ENCODE measurements around the gene ZBP1.
A peak's percentile ranks its signal among the peaks of the same experiment; 100 is the strongest.

Gene ZBP1

GRCh38 chr20:57666834-57667157, 46.6 kb upstream of the ZBP1 start:
- Histone ChIP-seq H2AK5ac (ENCODE audit: low read length) (no peak overlapping the region), H3K4ac (ENCODE audit: low read depth, low read length) (no peak overlapping the region), H3K9me3 (ENCODE audit: insufficient read depth, low read depth, low read length) (no peaks in the 10 kb centered on the region), H2BK5ac (ENCODE audit: low read depth, low read length, poor library complexity) (no peak overlapping the region), H3K4me1 (ENCODE audit: control insufficient read depth in 1 of 2, insufficient read depth in 2 of 2, low read length in 2 of 2) (peaks cover 4% of the 10 kb centered on the region in 2 experiments), H2BK120ac (ENCODE audit: insufficient read depth, low read length, poor library complexity) (no peak overlapping the region), H2BK12ac (ENCODE audit: low read length) (no peak overlapping the region), H4K91ac (ENCODE audit: low read depth, low read length) (no peak overlapping the region), H3K4me2 (ENCODE audit: low read length) (no peak overlapping the region), H3K27me3 (ENCODE audit: insufficient read depth, low read length) (no peaks in the 10 kb centered on the region), H3K27ac (ENCODE audit: low read depth, low read length) (no peak overlapping the region), H3K23ac (ENCODE audit: low read length) (no peak overlapping the region), H3K4me3 (ENCODE audit: low read depth, low read length) (no peak overlapping the region), H3K36me3 (ENCODE audit: control insufficient read depth in 1 of 2, insufficient read depth in 2 of 2, low read length in 2 of 2) (peaks cover 28 to 29% of the 10 kb centered on the region in 2 experiments), H3K14ac (ENCODE audit: low read length) (no peak overlapping the region), H3K18ac (ENCODE audit: low read length) (no peak overlapping the region), H3K79me2 (ENCODE audit: control insufficient read depth, insufficient read depth, low read length, poor library complexity) (peaks cover 8% of the 10 kb centered on the region), H4K8ac (ENCODE audit: low read depth, low read length) (no peak overlapping the region), H2AFZ (ENCODE audit: insufficient read depth, low read length, poor library complexity) (no peak overlapping the region), H3K9ac (ENCODE audit: low read length) (no peak overlapping the region), H4K12ac (ENCODE audit: low read depth, low read length) (no peak overlapping the region), H3K79me1 (ENCODE audit: low read length) (no peaks in the 10 kb centered on the region)
- DNase-seq, result no peak
- no CpG with 5 or more reads among the region's 13 CpGs for WGBS (ENCODE audit: extremely low coverage, insufficient coverage, insufficient read length)

GRCh38 chr20:57666106-57666833, 46.0 kb upstream of the ZBP1 start:
- H3K4me1 ChIP-seq (ENCODE audit: control insufficient read depth in 1 of 2, insufficient read depth in 2 of 2, low read length in 2 of 2), result peaks cover 3 to 4% of the 10 kb centered on the region in 2 experiments
- H3K14ac ChIP-seq (ENCODE audit: low read length), result no peak overlapping the region
- peaks cover 28 to 29% of the 10 kb centered on the region in 2 experiments for H3K36me3 ChIP-seq (ENCODE audit: control insufficient read depth in 1 of 2, insufficient read depth in 2 of 2, low read length in 2 of 2)
- H3K79me2 ChIP-seq (ENCODE audit: control insufficient read depth, insufficient read depth, low read length, poor library complexity), result peaks cover 8% of the 10 kb centered on the region
- H4K91ac ChIP-seq (ENCODE audit: low read depth, low read length), result no peak overlapping the region
- WGBS (ENCODE audit: extremely low coverage, insufficient coverage, insufficient read length), result no CpG with 5 or more reads among the region's 21 CpGs
- H2BK12ac ChIP-seq (ENCODE audit: low read length), result no peak overlapping the region
- H3K4me3 ChIP-seq (ENCODE audit: low read depth, low read length), result no peak overlapping the region
- H3K23ac ChIP-seq (ENCODE audit: low read length), result no peak overlapping the region
- H3K9ac ChIP-seq (ENCODE audit: low read length), result no peak overlapping the region
- H3K4me2 ChIP-seq (ENCODE audit: low read length), result no peak overlapping the region
- no peak overlapping the region for H2AK5ac ChIP-seq (ENCODE audit: low read length)
- H3K18ac ChIP-seq (ENCODE audit: low read length), result peak overlapping the region; percentile 21
- no peak for DNase-seq
- no peak overlapping the region for H3K4ac ChIP-seq (ENCODE audit: low read depth, low read length)
- H4K12ac ChIP-seq (ENCODE audit: low read depth, low read length), result no peak overlapping the region
- H2BK120ac ChIP-seq (ENCODE audit: insufficient read depth, low read length, poor library complexity), result no peak overlapping the region
- no peak overlapping the region for H2AFZ ChIP-seq (ENCODE audit: insufficient read depth, low read length, poor library complexity)
- H3K27me3 ChIP-seq (ENCODE audit: insufficient read depth, low read length), result no peaks in the 10 kb centered on the region
- no peak overlapping the region for H2BK5ac ChIP-seq (ENCODE audit: low read depth, low read length, poor library complexity)
- no peaks in the 10 kb centered on the region for H3K79me1 ChIP-seq (ENCODE audit: low read length)
- H4K8ac ChIP-seq (ENCODE audit: low read depth, low read length), result no peak overlapping the region
- H3K27ac ChIP-seq (ENCODE audit: low read depth, low read length), result no peak overlapping the region
- H3K9me3 ChIP-seq (ENCODE audit: insufficient read depth, low read depth, low read length), result no peaks in the 10 kb centered on the region

- no peak for DNase-seq
- Histone ChIP-seq H3K4ac (ENCODE audit: low read depth, low read length) (no peak overlapping the region), H2AK5ac (ENCODE audit: low read length) (no peak overlapping the region), H3K9ac (ENCODE audit: low read length) (no peak overlapping the region), H3K27ac (ENCODE audit: low read depth, low read length) (no peak overlapping the region), H3K79me2 (ENCODE audit: control insufficient read depth, insufficient read depth, low read length, poor library complexity) (peaks cover 10% of the 10 kb centered on the region), H3K79me1 (ENCODE audit: low read length) (no peaks in the 10 kb centered on the region), H2BK12ac (ENCODE audit: low read length) (no peak overlapping the region), H3K4me3 (ENCODE audit: low read depth, low read length) (no peak overlapping the region), H2BK5ac (ENCODE audit: low read depth, low read length, poor library complexity) (no peak overlapping the region), H3K23ac (ENCODE audit: low read length) (no peak overlapping the region), H3K18ac (ENCODE audit: low read length) (no peak overlapping the region), H3K14ac (ENCODE audit: low read length) (no peak overlapping the region), H2BK120ac (ENCODE audit: insufficient read depth, low read length, poor library complexity) (no peak overlapping the region), H4K12ac (ENCODE audit: low read depth, low read length) (no peak overlapping the region), H3K4me2 (ENCODE audit: low read length) (no peak overlapping the region), H3K27me3 (ENCODE audit: insufficient read depth, low read length) (no peaks in the 10 kb centered on the region), H3K9me3 (ENCODE audit: insufficient read depth, low read depth, low read length) (no peaks in the 10 kb centered on the region), H2AFZ (ENCODE audit: insufficient read depth, low read length, poor library complexity) (no peak overlapping the region), H4K8ac (ENCODE audit: low read depth, low read length) (no peak overlapping the region), H3K36me3 (ENCODE audit: control insufficient read depth in 1 of 2, insufficient read depth in 2 of 2, low read length in 2 of 2) (peaks cover 28 to 29% of the 10 kb centered on the region in 2 experiments), H4K91ac (ENCODE audit: low read depth, low read length) (no peak overlapping the region), H3K4me1 (ENCODE audit: control insufficient read depth in 1 of 2, insufficient read depth in 2 of 2, low read length in 2 of 2) (peaks cover 3 to 4% of the 10 kb centered on the region in 2 experiments)
- no CpG with 5 or more reads among the region's 8 CpGs for WGBS (ENCODE audit: extremely low coverage, insufficient coverage, insufficient read length)
These were observed 45.4 kb upstream of the ZBP1 start for GRCh38 chr20:57665589-57665971.

GRCh38 chr20:57664924-57665588, 44.8 kb upstream of the ZBP1 start:
- peak overlapping the region; percentile 19 for H3K4ac ChIP-seq (ENCODE audit: low read depth, low read length)
- no peak overlapping the region for H3K9ac ChIP-seq (ENCODE audit: low read length)
- H3K36me3 ChIP-seq (ENCODE audit: control insufficient read depth in 1 of 2, insufficient read depth in 2 of 2, low read length in 2 of 2), result peaks cover 25% of the 10 kb centered on the region in 2 experiments
- peaks cover 7% of the 10 kb centered on the region for H3K79me2 ChIP-seq (ENCODE audit: control insufficient read depth, insufficient read depth, low read length, poor library complexity)
- H4K91ac ChIP-seq (ENCODE audit: low read depth, low read length), result no peak overlapping the region
- H2BK12ac ChIP-seq (ENCODE audit: low read length), result no peak overlapping the region
- no peak overlapping the region for H3K18ac ChIP-seq (ENCODE audit: low read length)
- H3K27ac ChIP-seq (ENCODE audit: low read depth, low read length), result no peak overlapping the region
- DNase-seq, result no peak
- no peak overlapping the region for H2BK120ac ChIP-seq (ENCODE audit: insufficient read depth, low read length, poor library complexity)
- WGBS (ENCODE audit: extremely low coverage, insufficient coverage, insufficient read length), result no CpG with 5 or more reads among the region's 14 CpGs
- no peak overlapping the region for H2AFZ ChIP-seq (ENCODE audit: insufficient read depth, low read length, poor library complexity)
- H3K79me1 ChIP-seq (ENCODE audit: low read length), result no peaks in the 10 kb centered on the region
- H3K14ac ChIP-seq (ENCODE audit: low read length), result no peak overlapping the region
- no peak overlapping the region for H3K4me2 ChIP-seq (ENCODE audit: low read length)
- peaks cover 3 to 4% of the 10 kb centered on the region in 2 experiments for H3K4me1 ChIP-seq (ENCODE audit: control insufficient read depth in 1 of 2, insufficient read depth in 2 of 2, low read length in 2 of 2)
- H4K8ac ChIP-seq (ENCODE audit: low read depth, low read length), result no peak overlapping the region
- no peak overlapping the region for H2BK5ac ChIP-seq (ENCODE audit: low read depth, low read length, poor library complexity)
- H3K23ac ChIP-seq (ENCODE audit: low read length), result no peak overlapping the region
- H4K12ac ChIP-seq (ENCODE audit: low read depth, low read length), result no peak overlapping the region
- no peak overlapping the region for H3K4me3 ChIP-seq (ENCODE audit: low read depth, low read length)
- no peak overlapping the region for H2AK5ac ChIP-seq (ENCODE audit: low read length)
- H3K27me3 ChIP-seq (ENCODE audit: insufficient read depth, low read length), result no peaks in the 10 kb centered on the region
- no peaks in the 10 kb centered on the region for H3K9me3 ChIP-seq (ENCODE audit: insufficient read depth, low read depth, low read length)

Measured in trophoblast cell (in vitro differentiated cells and primary cell).